Neural progenitor cell (in vitro differentiated cells): ENCODE measurements around the gene TLN1.

Experiments used
- CTCF ChIP-seq: fragments of 200-600 bp; sonication (generic); IDR thresholded peaks from 2 replicates; pipeline ENCODE4 v1.5.1; 2017; ENCODE audit warnings: antibody characterized with exemption, mild to moderate bottlenecking
- EZH2phosphoT487 ChIP-seq: fragments of 200-600 bp; sonication (generic); IDR thresholded peaks from 2 replicates; pipeline ENCODE4 v1.6.1; 2017; ENCODE audit warnings: antibody characterized with exemption

GRCh38 chr9:35737143-35737542 lies 5.1 kb upstream of the TLN1 start:
- TF ChIP-seq CTCF (no peak), EZH2phosphoT487 (no peak)
